Measurements from ENCODE around the gene DRC7.

DRC7 gene

GRCh38 chr16:57739756-57740422 is 45.3 kb downstream of the DRC7 start:
- H3K27me3 ChIP-seq (replicated peaks in 2 of 5; ENCODE audit: control insufficient read depth in 4 of 5, insufficient read depth in 5 of 5, low read length in 4 of 5) = no peaks in the 10 kb centered on the region
- ChIA-PET POLR2A (no interaction called here), CTCF (interaction anchor here (1.1 to 2.1 kb wide), 6 partner anchors 17 to 164 kb away, joined by 3 to 8 read pairs (median 4); no protein-coding TSS in a partner anchor)
- WGBS (ENCODE audit: insufficient coverage) = 98% methylated on average over 15 of the region's 18 CpGs
- peaks cover 0 to 23% (median 20%) of the 10 kb centered on the region in 4 experiments for H3K4me1 ChIP-seq (ENCODE audit: control extremely low read depth in 1 of 4, control insufficient read depth in 4 of 4, insufficient read depth in 4 of 4, low read length in 3 of 4)
- peak overlapping the region in 1 of 2 experiments; percentile 36 for H3K27ac ChIP-seq (ENCODE audit: insufficient read depth in 1 of 2, low read depth in 1 of 2, low read length in 2 of 2, poor library complexity in 1 of 2, severe bottlenecking in 2 of 2)
- no peak for DNase-seq
- H3K36me3 ChIP-seq (ENCODE audit: control insufficient read depth in 4 of 4, insufficient read depth in 4 of 4, low read length in 3 of 4) = peaks cover 8 to 65% (median 38%) of the 10 kb centered on the region in 4 experiments
- H3K9me3 ChIP-seq (ENCODE audit: control extremely low read depth in 1 of 5, control insufficient read depth in 4 of 5, insufficient read depth in 2 of 5, low read depth in 1 of 5, low read length in 4 of 5) = no peaks in the 10 kb centered on the region
- no peak overlapping the region for H3K4me3 ChIP-seq (ENCODE audit: control insufficient read depth in 1 of 7, extremely low read depth in 1 of 7, insufficient read depth in 4 of 7, low read depth in 2 of 7, low read length in 6 of 7)

GRCh38 chr16:57740423-57741071 is 45.9 kb downstream of the DRC7 start:
- Histone ChIP-seq H3K4me1 (ENCODE audit: control extremely low read depth in 1 of 4, control insufficient read depth in 4 of 4, insufficient read depth in 4 of 4, low read length in 3 of 4) (peaks cover 0 to 23% (median 20%) of the 10 kb centered on the region in 4 experiments), H3K9me3 (ENCODE audit: control extremely low read depth in 1 of 5, control insufficient read depth in 4 of 5, insufficient read depth in 2 of 5, low read depth in 1 of 5, low read length in 4 of 5) (no peaks in the 10 kb centered on the region), H3K27ac (ENCODE audit: insufficient read depth in 1 of 2, low read depth in 1 of 2, low read length in 2 of 2, poor library complexity in 1 of 2, severe bottlenecking in 2 of 2) (peak overlapping the region in 1 of 2 experiments; percentile 36), H3K27me3 (replicated peaks in 2 of 5; ENCODE audit: control insufficient read depth in 4 of 5, insufficient read depth in 5 of 5, low read length in 4 of 5) (no peaks in the 10 kb centered on the region), H3K36me3 (ENCODE audit: control insufficient read depth in 4 of 4, insufficient read depth in 4 of 4, low read length in 3 of 4) (peaks cover 8 to 69% (median 41%) of the 10 kb centered on the region in 4 experiments), H3K4me3 (ENCODE audit: control insufficient read depth in 1 of 7, extremely low read depth in 1 of 7, insufficient read depth in 4 of 7, low read depth in 2 of 7, low read length in 6 of 7) (no peak overlapping the region)
- ChIA-PET POLR2A (no interaction called here), CTCF (interaction anchor here (1.1 to 1.7 kb wide), 3 partner anchors 28 to 70 kb away, joined by 3 read pairs; no protein-coding TSS in a partner anchor)
- no peak for DNase-seq
- 96% methylated on average over 22 of the region's 24 CpGs for WGBS (ENCODE audit: insufficient coverage)

- no peaks in the 10 kb centered on the region for H3K27me3 ChIP-seq (replicated peaks in 2 of 5; ENCODE audit: control insufficient read depth in 4 of 5, insufficient read depth in 5 of 5, low read length in 4 of 5)
- no peak overlapping the region for H3K4me3 ChIP-seq (ENCODE audit: control insufficient read depth in 1 of 7, extremely low read depth in 1 of 7, insufficient read depth in 4 of 7, low read depth in 2 of 7, low read length in 6 of 7)
- DNase-seq = no peak
- H3K36me3 ChIP-seq (ENCODE audit: control insufficient read depth in 4 of 4, insufficient read depth in 4 of 4, low read length in 3 of 4) = peaks cover 8 to 77% (median 43%) of the 10 kb centered on the region in 4 experiments
- CTCF ChIA-PET = interaction anchor here (0.6 to 1.7 kb wide), 5 partner anchors 29 to 287 kb away, joined by 3 to 4 read pairs (median 3); no protein-coding TSS in a partner anchor
- H3K9me3 ChIP-seq (ENCODE audit: control extremely low read depth in 1 of 5, control insufficient read depth in 4 of 5, insufficient read depth in 2 of 5, low read depth in 1 of 5, low read length in 4 of 5) = no peaks in the 10 kb centered on the region
- peaks cover 0 to 13% (median 10%) of the 10 kb centered on the region in 4 experiments for H3K4me1 ChIP-seq (ENCODE audit: control extremely low read depth in 1 of 4, control insufficient read depth in 4 of 4, insufficient read depth in 4 of 4, low read length in 3 of 4)
- POLR2A ChIA-PET = interaction anchor here (0.6 kb wide), 1 partner anchor 648 kb away, joined by 4 read pairs; no protein-coding TSS in a partner anchor
- no peak overlapping the region for H3K27ac ChIP-seq (ENCODE audit: insufficient read depth in 1 of 2, low read depth in 1 of 2, low read length in 2 of 2, poor library complexity in 1 of 2, severe bottlenecking in 2 of 2)
- 94% methylated on average over 7 of the region's 16 CpGs for WGBS (ENCODE audit: insufficient coverage)
Observed at GRCh38 chr16:57741660-57742191, 47.1 kb downstream of the DRC7 start.

- Histone ChIP-seq H3K27me3 (replicated peaks in 2 of 5; ENCODE audit: control insufficient read depth in 4 of 5, insufficient read depth in 5 of 5, low read length in 4 of 5) (no peaks in the 10 kb centered on the region), H3K36me3 (ENCODE audit: control insufficient read depth in 4 of 4, insufficient read depth in 4 of 4, low read length in 3 of 4) (peaks cover 8 to 76% (median 45%) of the 10 kb centered on the region in 4 experiments), H3K4me3 (ENCODE audit: control insufficient read depth in 1 of 7, extremely low read depth in 1 of 7, insufficient read depth in 4 of 7, low read depth in 2 of 7, low read length in 6 of 7) (no peak overlapping the region), H3K4me1 (ENCODE audit: control extremely low read depth in 1 of 4, control insufficient read depth in 4 of 4, insufficient read depth in 4 of 4, low read length in 3 of 4) (peaks cover 0 to 5% (median 3%) of the 10 kb centered on the region in 4 experiments), H3K27ac (ENCODE audit: insufficient read depth in 1 of 2, low read depth in 1 of 2, low read length in 2 of 2, poor library complexity in 1 of 2, severe bottlenecking in 2 of 2) (no peak overlapping the region), H3K9me3 (ENCODE audit: control extremely low read depth in 1 of 5, control insufficient read depth in 4 of 5, insufficient read depth in 2 of 5, low read depth in 1 of 5, low read length in 4 of 5) (no peaks in the 10 kb centered on the region)
- 100% methylated on average over 1 of the region's 4 CpGs for WGBS (ENCODE audit: insufficient coverage)
- ChIA-PET POLR2A (no interaction called here), CTCF (interaction anchor here (1.0 to 1.2 kb wide), 2 partner anchors 13 to 127 kb away, joined by 3 read pairs; no protein-coding TSS in a partner anchor)
- no peak for DNase-seq
Observed at GRCh38 chr16:57742543-57742942, 47.9 kb downstream of the DRC7 start.

DNA sequence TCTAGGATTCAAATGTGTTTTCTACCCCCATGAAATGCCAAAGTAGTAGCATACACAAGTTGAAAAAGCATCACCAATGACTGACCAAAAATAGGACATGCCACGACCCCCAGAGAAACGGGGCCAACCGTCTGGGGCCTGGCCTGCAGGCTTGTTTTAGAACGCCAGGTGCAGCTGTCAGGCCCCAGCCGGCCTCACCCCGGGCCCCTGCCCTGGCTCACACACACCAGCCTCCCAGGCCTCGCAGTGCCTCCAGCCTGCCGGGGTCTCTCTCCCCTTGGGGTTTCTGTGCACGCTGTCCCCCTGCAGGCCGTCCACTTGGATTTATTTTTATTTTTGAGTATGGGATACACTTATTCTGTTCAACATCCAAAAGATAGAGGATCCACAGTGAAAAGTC is 48.9 kb downstream of the DRC7 start:
- Histone ChIP-seq H3K27ac (ENCODE audit: insufficient read depth in 1 of 2, low read depth in 1 of 2, low read length in 2 of 2, poor library complexity in 1 of 2, severe bottlenecking in 2 of 2) (no peak overlapping the region), H3K4me3 (ENCODE audit: control insufficient read depth in 1 of 7, extremely low read depth in 1 of 7, insufficient read depth in 4 of 7, low read depth in 2 of 7, low read length in 6 of 7) (no peak overlapping the region), H3K4me1 (ENCODE audit: control extremely low read depth in 1 of 4, control insufficient read depth in 4 of 4, insufficient read depth in 4 of 4, low read length in 3 of 4) (peaks cover 0 to 1% (median 0%) of the 10 kb centered on the region in 4 experiments), H3K9me3 (ENCODE audit: control extremely low read depth in 1 of 5, control insufficient read depth in 4 of 5, insufficient read depth in 2 of 5, low read depth in 1 of 5, low read length in 4 of 5) (no peaks in the 10 kb centered on the region), H3K27me3 (replicated peaks in 2 of 5; ENCODE audit: control insufficient read depth in 4 of 5, insufficient read depth in 5 of 5, low read length in 4 of 5) (no peaks in the 10 kb centered on the region), H3K36me3 (ENCODE audit: control insufficient read depth in 4 of 4, insufficient read depth in 4 of 4, low read length in 3 of 4) (peaks cover 8 to 79% (median 47%) of the 10 kb centered on the region in 4 experiments)
- no peak for DNase-seq
- ChIA-PET POLR2A (no interaction called here), CTCF (no interaction called here)
- WGBS (ENCODE audit: insufficient coverage) = 96% methylated on average over 6 of the region's 10 CpGs

DNA sequence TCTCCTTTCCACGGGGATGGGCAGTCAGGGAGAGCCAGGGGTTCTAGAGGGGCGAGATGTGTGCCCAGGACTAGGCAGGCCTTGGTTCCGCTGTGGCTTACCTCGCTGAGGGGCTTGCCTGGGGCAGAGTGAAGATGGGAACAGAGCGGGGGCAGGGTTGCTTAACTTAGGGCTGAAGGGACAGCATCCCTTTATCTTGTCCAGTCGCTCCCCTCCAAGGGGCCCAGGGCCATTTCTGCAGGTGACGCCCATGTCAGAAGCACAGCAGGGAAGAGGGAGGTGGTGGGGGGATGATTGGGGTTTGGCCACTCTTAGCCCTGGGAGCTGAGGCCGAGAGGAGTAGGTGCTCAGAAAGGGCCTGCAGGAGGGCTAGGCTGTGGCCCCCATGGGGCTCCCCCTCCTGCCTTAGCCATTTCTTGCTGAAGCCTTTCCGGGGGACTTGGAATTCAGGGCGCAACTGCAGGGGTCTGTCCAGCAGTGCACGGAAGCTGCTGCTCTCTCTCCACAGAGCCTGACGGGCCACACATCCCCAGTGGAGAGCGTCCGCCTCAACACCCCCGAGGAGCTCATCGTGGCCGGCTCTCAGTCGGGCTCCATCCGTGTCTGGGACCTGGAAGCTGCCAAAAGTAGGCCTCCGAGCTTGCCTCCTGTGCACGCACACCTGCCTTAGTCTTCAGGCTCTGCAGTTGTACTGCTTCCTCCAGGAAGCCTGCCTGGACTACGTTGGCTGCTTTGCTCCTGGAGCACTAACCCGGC is 49.5 kb downstream of the DRC7 start:
- POLR2A ChIA-PET = no interaction called here

More for the DNA sequence above, 49.5 kb downstream of the DRC7 start:
- Histone ChIP-seq H3K9me3 (ENCODE audit: control extremely low read depth in 1 of 5, control insufficient read depth in 4 of 5, insufficient read depth in 2 of 5, low read depth in 1 of 5, low read length in 4 of 5) (no peaks in the 10 kb centered on the region), H3K4me3 (ENCODE audit: control insufficient read depth in 1 of 7, extremely low read depth in 1 of 7, insufficient read depth in 4 of 7, low read depth in 2 of 7, low read length in 6 of 7) (no peak overlapping the region), H3K4me1 (ENCODE audit: control extremely low read depth in 1 of 4, control insufficient read depth in 4 of 4, insufficient read depth in 4 of 4, low read length in 3 of 4) (no peaks in the 10 kb centered on the region), H3K27me3 (replicated peaks in 2 of 5; ENCODE audit: control insufficient read depth in 4 of 5, insufficient read depth in 5 of 5, low read length in 4 of 5) (no peaks in the 10 kb centered on the region), H3K36me3 (ENCODE audit: control insufficient read depth in 4 of 4, insufficient read depth in 4 of 4, low read length in 3 of 4) (peaks cover 8 to 82% (median 48%) of the 10 kb centered on the region in 4 experiments), H3K27ac (ENCODE audit: insufficient read depth in 1 of 2, low read depth in 1 of 2, low read length in 2 of 2, poor library complexity in 1 of 2, severe bottlenecking in 2 of 2) (no peak overlapping the region)
- DNase-seq = no peak
- CTCF ChIA-PET = interaction anchor here (1.0 to 1.4 kb wide), 2 partner anchors 11 to 14 kb away, joined by 3 read pairs; no protein-coding TSS in a partner anchor
- 96% methylated on average over 18 of the region's 23 CpGs for WGBS (ENCODE audit: insufficient coverage)
